ENCODE data around the gene KCNK4.

KCNK4 gene

GRCh38 chr11:64291262-64291751 is at the start of gene KCNK4:
Gene KCNK4 (plus strand): TSS chr11:64291302. CDS start chr11:64293019, 1,717 bp downstream.
- no peak within 1 kb of the TSS for H3K27ac ChIP-seq (ENCODE audit: low read depth, low read length)
- no peak within 1 kb of the TSS for H3K4me3 ChIP-seq (ENCODE audit: low read length)
- no peak within 1 kb of the TSS for H3K4me2 ChIP-seq (ENCODE audit: low read length)
- no peaks in the 10 kb centered on the region for H3K9me3 ChIP-seq (ENCODE audit: control insufficient read depth, insufficient read depth, low read length)
- H3K79me2 ChIP-seq (ENCODE audit: control insufficient read depth, low read length): no peaks in the 10 kb centered on the region
- TF ChIP-seq EZH2phosphoT487 (IDR thresholded peaks at IDR 0.05; ENCODE audit: borderline replicate concordance, low read length): no peak
- TF ChIP-seq CTCF (IDR thresholded peaks at IDR 0.05; ENCODE audit: low read depth, low read length, poor library complexity, severe bottlenecking): no peak
- peaks cover 5% of the 10 kb centered on the region for H3K4me1 ChIP-seq (ENCODE audit: control insufficient read depth, low read length)
- no peaks in the 10 kb centered on the region for H3K36me3 ChIP-seq (ENCODE audit: control insufficient read depth, low read length)
- no peaks in the 10 kb centered on the region for H3K9me2 ChIP-seq (replicated peaks; ENCODE audit: control insufficient read depth, low read length)
- H3K27me3 ChIP-seq (ENCODE audit: control insufficient read depth, low read length): peaks cover 51% of the 10 kb centered on the region
- H3F3A ChIP-seq (ENCODE audit: control insufficient read depth, insufficient read depth): no peaks in the 10 kb centered on the region
- H4K20me1 ChIP-seq (ENCODE audit: control insufficient read depth, insufficient read depth, low read depth, low read length): no peaks in the 10 kb centered on the region

DNA sequence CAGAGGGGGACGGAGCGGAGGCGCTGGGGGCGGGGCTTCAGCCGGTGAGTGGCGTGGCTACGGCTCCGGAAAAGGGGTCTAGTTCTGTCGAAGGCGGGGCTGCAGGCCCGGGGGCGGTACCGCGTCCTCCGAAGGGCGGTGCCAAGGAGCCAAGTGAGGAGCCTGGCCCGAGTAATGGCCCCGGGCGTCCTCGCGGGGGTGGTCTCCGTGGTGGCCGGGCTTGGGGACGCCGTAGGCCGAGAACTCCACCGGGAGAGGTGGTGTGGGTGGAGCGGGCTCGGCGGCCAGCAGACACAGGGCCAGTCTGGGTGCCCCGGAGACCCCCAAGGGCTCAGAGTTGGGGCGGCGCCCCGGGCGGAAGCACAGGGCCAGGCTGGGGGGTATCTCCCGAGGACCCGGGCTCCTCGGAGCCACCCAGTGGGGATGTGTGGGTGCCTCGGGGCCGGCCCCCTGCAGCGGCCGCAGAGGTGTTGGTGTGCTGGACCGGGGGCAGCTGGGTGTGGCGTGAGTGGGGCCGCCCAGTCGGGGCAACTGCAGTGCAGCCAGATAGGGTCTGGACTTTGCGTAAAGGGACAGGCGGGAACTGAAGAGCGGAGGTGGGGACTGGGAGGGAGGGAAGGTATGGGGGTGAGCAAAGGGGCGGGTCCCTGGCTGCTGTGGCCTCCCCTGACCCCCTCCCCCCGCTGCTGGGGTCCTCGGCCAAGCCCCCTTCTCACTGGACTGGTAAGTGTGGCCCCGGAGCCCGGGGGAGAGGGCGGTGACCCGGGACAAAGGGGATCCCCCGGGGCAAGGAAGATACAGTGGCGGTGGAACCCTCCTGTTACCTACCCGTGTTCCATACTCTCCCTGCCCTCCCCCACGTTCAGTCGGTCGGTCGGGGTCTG is 49.4 kb upstream of the KCNK4 start:
- no peaks in the 10 kb centered on the region for H3K9me3 ChIP-seq (ENCODE audit: control insufficient read depth, insufficient read depth, low read length)
- H3F3A ChIP-seq (ENCODE audit: control insufficient read depth, insufficient read depth): peaks cover 44% of the 10 kb centered on the region
- H3K36me3 ChIP-seq (ENCODE audit: control insufficient read depth, low read length): peaks cover 74% of the 10 kb centered on the region
- TF ChIP-seq EZH2phosphoT487 (IDR thresholded peaks at IDR 0.05; ENCODE audit: borderline replicate concordance, low read length) (no peak), CTCF (IDR thresholded peaks at IDR 0.05; ENCODE audit: low read depth, low read length, poor library complexity, severe bottlenecking) (peak; percentile 14)
- peaks cover 69% of the 10 kb centered on the region for H3K4me1 ChIP-seq (ENCODE audit: control insufficient read depth, low read length)
- H3K4me3 ChIP-seq (ENCODE audit: low read length): peak overlapping the region; percentile 99
- peak overlapping the region; percentile 63 for H3K27ac ChIP-seq (ENCODE audit: low read depth, low read length)
- peak overlapping the region; percentile 77 for H3K4me2 ChIP-seq (ENCODE audit: low read length)
- H3K27me3 ChIP-seq (ENCODE audit: control insufficient read depth, low read length): no peaks in the 10 kb centered on the region
- H3K9me2 ChIP-seq (replicated peaks; ENCODE audit: control insufficient read depth, low read length): no peaks in the 10 kb centered on the region
- no peaks in the 10 kb centered on the region for H4K20me1 ChIP-seq (ENCODE audit: control insufficient read depth, insufficient read depth, low read depth, low read length)
- H3K79me2 ChIP-seq (ENCODE audit: control insufficient read depth, low read length): peaks cover 48% of the 10 kb centered on the region

DNA sequence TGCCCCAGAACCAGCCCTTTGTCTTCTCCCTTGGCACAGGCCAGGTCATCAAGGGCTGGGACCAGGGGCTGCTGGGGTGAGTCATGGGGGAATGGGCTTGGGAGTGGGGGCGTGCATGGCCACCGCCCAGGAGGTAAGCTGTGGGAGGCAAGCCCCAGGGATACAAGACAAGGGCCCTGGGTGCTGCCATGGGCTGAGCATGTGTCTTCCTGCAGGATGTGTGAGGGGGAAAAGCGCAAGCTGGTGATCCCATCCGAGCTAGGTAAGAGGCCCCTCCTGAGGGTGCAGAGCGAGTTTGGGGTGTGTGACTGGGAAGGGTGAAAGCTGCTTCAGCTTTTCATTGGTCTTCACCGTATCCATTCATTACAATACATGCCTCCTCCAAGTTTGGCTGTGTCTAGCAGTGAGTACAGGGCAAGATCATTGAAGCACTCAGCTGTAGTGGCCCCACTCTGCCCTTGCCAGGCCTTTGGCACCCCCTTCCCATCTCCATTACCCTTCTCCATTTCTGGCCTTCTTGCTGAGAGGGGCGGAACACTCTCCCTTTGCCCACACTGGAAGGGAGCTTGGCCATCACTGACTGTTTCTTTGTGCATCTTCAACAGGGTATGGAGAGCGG is 47.8 kb upstream of the KCNK4 start:
- Histone ChIP-seq H3K27me3 (ENCODE audit: control insufficient read depth, low read length) (no peaks in the 10 kb centered on the region), H3K36me3 (ENCODE audit: control insufficient read depth, low read length) (peaks cover 62% of the 10 kb centered on the region), H3K27ac (ENCODE audit: low read depth, low read length) (no peak overlapping the region), H3K79me2 (ENCODE audit: control insufficient read depth, low read length) (peaks cover 48% of the 10 kb centered on the region), H3K9me2 (replicated peaks; ENCODE audit: control insufficient read depth, low read length) (no peaks in the 10 kb centered on the region), H3K9me3 (ENCODE audit: control insufficient read depth, insufficient read depth, low read length) (no peaks in the 10 kb centered on the region), H3K4me3 (ENCODE audit: low read length) (peak overlapping the region; percentile 99; the same call in 1 of the 2 replicates), H4K20me1 (ENCODE audit: control insufficient read depth, insufficient read depth, low read depth, low read length) (no peaks in the 10 kb centered on the region), H3F3A (ENCODE audit: control insufficient read depth, insufficient read depth) (peaks cover 47% of the 10 kb centered on the region), H3K4me1 (ENCODE audit: control insufficient read depth, low read length) (peaks cover 68% of the 10 kb centered on the region), H3K4me2 (ENCODE audit: low read length) (0 out of 2 replicates have a peak overlapping the region, but pooled peaks have one; percentile 77)
- TF ChIP-seq CTCF (IDR thresholded peaks at IDR 0.05; ENCODE audit: low read depth, low read length, poor library complexity, severe bottlenecking): no peak
- no peak for TF ChIP-seq EZH2phosphoT487 (IDR thresholded peaks at IDR 0.05; ENCODE audit: borderline replicate concordance, low read length)
